Gastrocnemius medialis (tissue), 4 donors: ENCODE data around the gene PROCA1. TPM values are rescaled to one million over a fixed set of nuclear protein-coding genes. Genes with fewer than 3 reads are reported as not detected.

Experiments used
- ATAC-seq, 2 donors: fragments of 150-250 bp; one replicate each; pipeline ENCODE4 v1.9.1; 2016
- DNase-seq, 2 donors: peaks; one replicate each; pipeline ENCODE4 v3.0.0-alpha.2; 2019
- H3K27ac ChIP-seq, 4 donors: fragments of 200-600 bp; sonication (generic); 1 replicate in 1 of 4; 2 replicates in 3 of 4; pipeline ENCODE4 v1.5.1; 2016 to 2018; ENCODE audit warnings: mild to moderate bottlenecking in 2 of 4, moderate library complexity in 1 of 4
- H3K27me3 ChIP-seq, 3 donors: fragments of 200-600 bp; sonication (generic) in 2 of 3; 1 replicate in 1 of 3; 2 replicates in 2 of 3; pipeline versions ENCODE4 v1.5.1 to v1.6.0; 2016 to 2019; ENCODE audit warnings: mild to moderate bottlenecking in 1 of 3, moderate library complexity in 1 of 3
- H3K36me3 ChIP-seq, 2 donors: fragments of 200-600 bp; sonication (generic) in 1 of 2; one replicate each; pipeline ENCODE4 v1.5.1; 2017 to 2018
- H3K4me1 ChIP-seq, 2 donors: fragments of 200-600 bp; sonication (generic) in 1 of 2; one replicate each; pipeline ENCODE4 v1.5.1; 2016 to 2017; ENCODE audit warnings: mild to moderate bottlenecking in 2 of 2
- H3K4me3 ChIP-seq, 4 donors: fragments of 200-600 bp; sonication (generic) in 3 of 4; 1 replicate in 1 of 4; 2 replicates in 3 of 4; pipeline ENCODE4 v1.5.1; 2016 to 2019; ENCODE audit warnings: mild to moderate bottlenecking in 2 of 4
- H3K9me3 ChIP-seq, 3 donors: fragments of 200-600 bp; sonication (generic) in 2 of 3; 1 replicate in 1 of 3; 2 replicates in 2 of 3; pipeline ENCODE4 v1.5.1; 2016 to 2019
- POLR2A ChIP-seq, 2 donors: fragments of 450-650 bp; IDR thresholded peaks; one replicate each; pipeline ENCODE4 v1.6.1; 2017; ENCODE audit warnings: antibody characterized with exemption in 2 of 2, mild to moderate bottlenecking in 2 of 2, moderate library complexity in 2 of 2
- in situ Hi-C, 4 donors: fragments of 200-750 bp; cut with MboI; loops; one replicate each; pipeline versions ENCODE4 v1.15.0 to v1.8.0; 2017; ENCODE audit warnings: low sequenced_read_pairs in 4 of 4
- intact Hi-C: fragments of 100-400 bp; cut with DNase I; formaldehyde crosslinking; loops from one replicate; pipeline ENCODE4 v1.15.1; 2023; ENCODE audit warnings: low total_unique reads
- total RNA-seq, 4 donors: library from RNA; depleted of rRNA; stranded (reverse); fragments of >200 nt; gene quantifications; one replicate each; pipeline versions ENCODE4 v1.1.0 to v1.2.3, GENCODE V29; 2016
- TF ChIP-seq, protein P1 (sequence below), 5 experiments: fragments of 450-650 bp in 3 of 5; fragments of 200-600 bp in 2 of 5; sonication (generic) in 2 of 5; IDR thresholded peaks in 4 of 5; conservative IDR thresholded peaks in 1 of 5; 1 replicate in 4 of 5; 2 replicates in 1 of 5; pipeline ENCODE4 v1.5.1; 2016 to 2019; ENCODE audit warnings: antibody characterized with exemption in 5 of 5, mild to moderate bottlenecking in 3 of 5, moderate library complexity in 3 of 5

Gene PROCA1, protein sequence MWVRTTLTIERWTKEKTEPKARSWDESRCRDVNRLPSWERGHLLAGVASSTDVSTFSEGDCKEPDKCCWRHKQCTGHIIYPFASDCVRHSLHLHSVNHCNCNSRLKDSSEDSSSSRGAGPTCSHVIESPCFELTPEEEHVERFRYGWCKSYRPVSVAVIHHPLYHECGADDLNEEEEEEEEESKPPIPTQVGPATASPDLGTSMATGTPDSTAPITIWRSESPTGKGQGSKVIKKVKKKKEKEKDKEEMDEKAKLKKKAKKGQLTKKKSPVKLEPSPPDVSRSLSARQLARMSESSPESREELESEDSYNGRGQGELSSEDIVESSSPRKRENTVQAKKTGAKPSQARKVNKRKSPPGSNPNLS
- 1 to 10 TPM in 1 of 4 donors, under 1 TPM in 2, not detected in 1; 0.42 to 1.6 (median 0.49) TPM for total RNA-seq

DNA sequence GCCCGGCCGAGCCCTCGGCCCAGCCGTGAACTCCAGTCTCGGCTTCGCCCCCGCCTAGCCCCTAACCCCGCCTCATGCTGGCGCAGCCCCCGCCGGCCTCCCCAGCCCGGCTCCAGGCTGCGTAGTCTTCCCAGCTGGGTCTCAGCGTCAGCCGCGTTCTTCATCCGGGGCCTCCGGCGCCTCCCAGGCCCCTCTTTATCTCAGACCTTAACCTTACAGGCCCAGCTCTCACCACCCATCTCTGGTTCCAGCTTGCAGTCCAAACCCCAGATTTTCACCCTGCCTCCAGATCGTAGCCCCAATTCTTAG, at the start of gene PROCA1:
TSS of gene PROCA1 (minus strand) at position 166 of the 309 bp plus-strand sequence. CDS start 228 bp downstream, outside the sequence.
- TF ChIP-seq, protein P1, sequence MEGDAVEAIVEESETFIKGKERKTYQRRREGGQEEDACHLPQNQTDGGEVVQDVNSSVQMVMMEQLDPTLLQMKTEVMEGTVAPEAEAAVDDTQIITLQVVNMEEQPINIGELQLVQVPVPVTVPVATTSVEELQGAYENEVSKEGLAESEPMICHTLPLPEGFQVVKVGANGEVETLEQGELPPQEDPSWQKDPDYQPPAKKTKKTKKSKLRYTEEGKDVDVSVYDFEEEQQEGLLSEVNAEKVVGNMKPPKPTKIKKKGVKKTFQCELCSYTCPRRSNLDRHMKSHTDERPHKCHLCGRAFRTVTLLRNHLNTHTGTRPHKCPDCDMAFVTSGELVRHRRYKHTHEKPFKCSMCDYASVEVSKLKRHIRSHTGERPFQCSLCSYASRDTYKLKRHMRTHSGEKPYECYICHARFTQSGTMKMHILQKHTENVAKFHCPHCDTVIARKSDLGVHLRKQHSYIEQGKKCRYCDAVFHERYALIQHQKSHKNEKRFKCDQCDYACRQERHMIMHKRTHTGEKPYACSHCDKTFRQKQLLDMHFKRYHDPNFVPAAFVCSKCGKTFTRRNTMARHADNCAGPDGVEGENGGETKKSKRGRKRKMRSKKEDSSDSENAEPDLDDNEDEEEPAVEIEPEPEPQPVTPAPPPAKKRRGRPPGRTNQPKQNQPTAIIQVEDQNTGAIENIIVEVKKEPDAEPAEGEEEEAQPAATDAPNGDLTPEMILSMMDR (IDR thresholded peaks at IDR 0.05 in 4 of 5, conservative IDR thresholded peaks at IDR 0.05 in 1 of 5) = no peak
- no peak for TF ChIP-seq POLR2A (IDR thresholded peaks at IDR 0.05)
- in situ Hi-C loops = no loop called here
- Histone ChIP-seq H3K27me3 (peaks cover 0 to 7% (median 3%) of the 10 kb centered on the region in 3 donors), H3K4me1 (peaks cover 4 to 6% of the 10 kb centered on the region in 2 donors), H3K4me3 (peak within 1 kb of the TSS; percentile 67 to 89 (median 81)), H3K36me3 (no peaks in the 10 kb centered on the region), H3K9me3 (no peaks in the 10 kb centered on the region), H3K27ac (peak within 1 kb of the TSS; percentile 77 to 84 (median 80))
- DNase-seq (no peak), ATAC-seq (peak; percentile 19 to 34)
- intact Hi-C loops = no loop called here

DNA sequence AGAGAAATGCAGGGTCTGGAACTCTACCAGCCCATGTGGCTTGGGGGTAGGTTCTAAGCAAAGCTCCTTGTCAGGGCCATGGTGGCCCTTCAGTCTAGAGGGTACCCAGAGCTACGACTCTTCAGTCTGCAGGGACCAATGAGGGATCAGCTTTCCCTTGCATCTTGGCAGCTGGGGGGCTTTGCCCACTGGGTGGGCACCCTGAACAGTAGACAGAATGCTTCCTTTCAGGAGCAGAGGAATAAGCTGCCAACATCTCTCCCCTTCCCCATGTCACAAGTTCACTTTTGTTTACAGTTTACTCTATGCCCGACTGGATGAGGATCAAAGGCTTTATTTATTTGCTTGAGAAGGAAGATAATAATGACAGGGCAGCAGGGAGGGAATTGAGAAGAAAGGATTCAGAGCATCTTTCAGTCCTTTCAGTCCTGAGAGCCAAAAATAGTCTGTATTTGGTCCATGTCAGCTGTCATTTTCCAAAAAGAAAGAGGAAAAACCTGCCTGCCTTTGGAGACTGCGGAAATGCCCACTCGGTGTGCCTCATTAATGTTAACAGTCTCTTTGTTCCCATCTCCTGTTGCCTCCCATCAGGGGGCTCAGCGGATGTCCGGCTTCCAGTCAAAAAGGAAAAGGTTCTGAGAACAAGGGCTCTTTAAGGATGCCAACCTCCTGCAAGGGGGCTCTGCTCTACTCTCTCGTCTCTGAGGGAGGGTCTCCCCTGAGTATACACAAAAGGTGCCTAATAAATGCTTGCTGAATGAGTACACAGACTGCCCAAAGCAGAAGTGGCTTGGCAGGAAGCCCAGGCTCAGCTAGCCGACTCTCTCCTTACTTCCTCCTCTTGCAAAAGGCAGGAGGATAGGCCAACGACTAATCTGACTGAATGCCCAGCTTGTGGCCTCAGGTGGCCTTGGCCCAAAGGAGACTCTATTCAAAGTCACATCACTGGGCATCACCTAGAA, 49.2 kb upstream of the PROCA1 start:
- peaks cover 4 to 12% of the 10 kb centered on the region in 2 donors for H3K4me1 ChIP-seq
- no peaks in the 10 kb centered on the region for H3K9me3 ChIP-seq
- H3K27ac ChIP-seq = peak overlapping the region in 3 of 4 donors; percentile 10 to 52 (median 35)
- H3K4me3 ChIP-seq = no peak overlapping the region
- DNase-seq = peak; percentile 69 to 85
- H3K27me3 ChIP-seq = no peaks in the 10 kb centered on the region
- intact Hi-C loops (loop anchor here (5.0 kb wide), 3 partner anchors 34 to 156 kb away; partner anchors contain the start of genes NEK8 and TLCD1), in situ Hi-C loops (loop anchor here (5.0 to 25.0 kb wide), 6 partner anchors 64 to 154 kb away; partner anchors contain the start of genes ERAL1 (in 4 of the 4) and FLOT2 (in 1 of the 4))
- peak; percentile 65 to 89 for ATAC-seq
- peaks cover 0 to 39% of the 10 kb centered on the region in 2 donors for H3K36me3 ChIP-seq
- TF ChIP-seq POLR2A (IDR thresholded peaks at IDR 0.05) = no peak
- TF ChIP-seq, protein P1 (IDR thresholded peaks at IDR 0.05 in 4 of 5, conservative IDR thresholded peaks at IDR 0.05 in 1 of 5) = no peak

DNA sequence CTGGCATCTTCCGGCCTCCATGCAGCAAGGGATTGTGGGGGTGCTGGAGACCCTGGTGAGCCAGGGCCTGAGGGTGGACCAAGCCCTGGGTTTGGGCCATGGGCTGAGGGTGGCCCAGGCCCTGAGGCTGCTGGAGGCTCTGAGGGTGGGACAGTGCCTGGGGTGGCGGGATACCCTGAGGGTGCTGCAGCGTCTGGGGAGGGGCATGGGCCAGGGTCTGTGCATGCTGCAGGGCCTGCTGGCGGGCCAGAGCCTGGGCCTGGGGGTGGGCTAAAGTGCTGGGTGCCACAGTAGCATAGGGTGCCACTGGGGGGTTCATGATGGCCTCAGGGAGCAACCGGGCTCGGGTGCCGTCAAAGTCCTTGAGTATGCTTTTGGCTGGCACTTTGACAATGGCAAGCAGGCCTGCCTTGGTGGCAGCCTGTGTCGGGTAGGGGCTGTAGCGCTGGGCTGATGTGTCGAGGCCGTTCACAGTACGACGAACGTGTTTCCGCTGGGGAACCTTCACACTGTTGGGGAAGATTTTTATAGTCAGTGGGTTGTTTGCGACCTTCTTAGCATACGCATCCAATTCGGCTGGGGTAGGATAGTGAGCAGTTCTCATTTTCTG, 47.7 kb upstream of the PROCA1 start:
- TF ChIP-seq, protein P1 (IDR thresholded peaks at IDR 0.05 in 4 of 5, conservative IDR thresholded peaks at IDR 0.05 in 1 of 5) = no peak
- no peak for TF ChIP-seq POLR2A (IDR thresholded peaks at IDR 0.05)
- no peak overlapping the region for H3K4me3 ChIP-seq
- ATAC-seq = no peak
- no peaks in the 10 kb centered on the region for H3K27me3 ChIP-seq
- no peaks in the 10 kb centered on the region for H3K9me3 ChIP-seq
- in situ Hi-C loops (loop anchor here in 1 of 4 donors (25.0 kb wide), 1 partner anchor 103 kb away; the partner anchor contains the start of gene ERAL1), intact Hi-C loops (no loop called here)
- peaks cover 0 to 25% of the 10 kb centered on the region in 2 donors for H3K36me3 ChIP-seq
- H3K27ac ChIP-seq = no peak overlapping the region
- peaks cover 4 to 12% of the 10 kb centered on the region in 2 donors for H3K4me1 ChIP-seq
- DNase-seq = no peak

DNA sequence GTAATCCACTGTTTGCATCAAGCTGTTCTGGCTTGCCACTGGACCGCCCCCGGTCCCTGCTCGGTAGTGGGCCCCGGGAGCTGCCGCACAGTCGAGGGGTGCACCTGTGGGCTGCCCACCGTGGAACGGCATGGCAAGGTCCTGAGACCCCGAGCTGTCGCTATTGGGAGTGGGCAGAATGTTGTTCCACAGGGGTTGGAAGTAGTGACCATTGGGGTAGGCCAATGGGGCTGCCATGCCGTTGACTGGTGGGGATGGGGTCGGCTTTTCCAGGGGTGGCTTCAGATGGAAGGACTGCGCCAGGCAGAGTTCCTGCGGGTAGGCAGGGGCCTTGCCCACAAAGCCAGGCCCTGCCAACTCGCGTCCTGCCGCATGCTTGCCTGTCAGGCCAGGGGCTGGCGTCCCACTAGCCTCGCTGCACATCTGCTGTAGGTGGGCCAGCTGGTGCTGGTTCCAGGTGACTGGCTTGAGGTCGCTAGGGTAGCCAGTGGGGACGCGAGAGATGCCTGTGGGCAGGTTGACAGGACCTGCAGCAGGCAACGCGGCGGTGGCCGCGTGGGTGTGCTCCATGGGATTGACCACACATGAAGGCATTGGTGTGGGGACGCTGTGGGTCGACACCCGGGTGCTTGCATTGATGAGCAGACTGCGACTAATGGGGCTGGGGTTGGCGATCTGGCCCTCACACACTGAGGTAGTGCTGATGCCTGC, 46.9 kb upstream of the PROCA1 start:
- in situ Hi-C loops (loop anchor here in 1 of 4 donors (25.0 kb wide), 1 partner anchor 104 kb away; the partner anchor contains the start of gene ERAL1), intact Hi-C loops (no loop called here)
- no peak overlapping the region for H3K27ac ChIP-seq
- ATAC-seq (no peak), DNase-seq (no peak)
- no peaks in the 10 kb centered on the region for H3K9me3 ChIP-seq
- TF ChIP-seq, protein P1 (IDR thresholded peaks at IDR 0.05 in 4 of 5, conservative IDR thresholded peaks at IDR 0.05 in 1 of 5) = no peak
- no peak for TF ChIP-seq POLR2A (IDR thresholded peaks at IDR 0.05)
- H3K4me3 ChIP-seq = no peak overlapping the region
- H3K27me3 ChIP-seq = no peaks in the 10 kb centered on the region
- peaks cover 0 to 24% of the 10 kb centered on the region in 2 donors for H3K36me3 ChIP-seq
- peaks cover 4 to 12% of the 10 kb centered on the region in 2 donors for H3K4me1 ChIP-seq
